NCI-H345 treated with DMSO at 0.1 percent for 48 hours (cell line): ENCODE measurements around the gene CHML.
"Not testable (repeated sequence)": the region's sequence is repeated elsewhere in the genome, so short reads cannot be mapped to it uniquely, and the experiment has no call there.

Experiments
- DNase-seq: peaks from one replicate; lab custom pipeline; 2025; ENCODE audit not compliant: unreplicated experiment; lab: John Stamatoyannopoulos, UW

The CHML gene

GRCh38 chr1:241640149-241640866 lies at the start of gene CHML, which contains the start of gene OPN3:
CHML (minus strand) TSS chr1:241640369; CDS start chr1:241635766, 4,603 bp downstream.
OPN3 (minus strand) TSS chr1:241640369; CDS start chr1:241640254, 115 bp downstream.
- DNase-seq = peak; percentile 80

- DNase-seq = no peak
Observed at GRCh38 chr1:241688940-241689368, 48.8 kb upstream of the CHML start.

- no peak for DNase-seq
Observed at GRCh38 chr1:241684108-241684507, 43.9 kb upstream of the CHML start.

GRCh38 chr1:241682921-241683320 lies 42.8 kb upstream of the CHML start:
- no peak for DNase-seq

- not testable (repeated sequence) for DNase-seq
Observed at GRCh38 chr1:241681861-241682448, 41.8 kb upstream of the CHML start.

GRCh38 chr1:241679961-241680360 lies 39.8 kb upstream of the CHML start:
- no peak for DNase-seq

- DNase-seq = no peak
Observed at GRCh38 chr1:241679404-241679803, 39.2 kb upstream of the CHML start.

GRCh38 chr1:241678536-241678935 lies 38.4 kb upstream of the CHML start:
- no peak for DNase-seq

- DNase-seq = no peak
Observed at GRCh38 chr1:241677201-241677600, 37.0 kb upstream of the CHML start.

- DNase-seq = no peak
Observed at GRCh38 chr1:241675983-241676382, 35.8 kb upstream of the CHML start.

GRCh38 chr1:241674805-241675384 lies 34.7 kb upstream of the CHML start:
- no peak for DNase-seq

GRCh38 chr1:241672301-241672700 lies 32.1 kb upstream of the CHML start:
- DNase-seq = no peak

- no peak for DNase-seq
Observed at GRCh38 chr1:241666419-241666818, 26.2 kb upstream of the CHML start.

GRCh38 chr1:241660424-241660972 lies 20.3 kb upstream of the CHML start:
- DNase-seq = no peak

GRCh38 chr1:241659016-241659415 lies 18.8 kb upstream of the CHML start:
- DNase-seq = not testable (repeated sequence)

- DNase-seq = no peak
Observed at GRCh38 chr1:241658081-241658793, 18.1 kb upstream of the CHML start.

GRCh38 chr1:241654641-241655040 lies 14.5 kb upstream of the CHML start:
- no peak for DNase-seq

GRCh38 chr1:241654019-241654418 lies 13.8 kb upstream of the CHML start:
- no peak for DNase-seq

GRCh38 chr1:241652012-241652411 lies 11.8 kb upstream of the CHML start, which contains the start of gene WDR64:
WDR64 (plus strand) TSS chr1:241652281; CDS start chr1:241652485, 204 bp downstream.
- no peak for DNase-seq

GRCh38 chr1:241648159-241648558 lies 8.0 kb upstream of the CHML start:
- DNase-seq = no peak

- DNase-seq = no peak
Observed at GRCh38 chr1:241647658-241648057, 7.5 kb upstream of the CHML start.
